Activated T-cell treated with anti-CD3 and anti-CD28 coated beads for 1 hour (primary cell): ENCODE results near the gene TBC1D8.

ENCODE experiments used
- DNase-seq: peaks from one replicate; pipeline ENCODE4 v3.0.0-alpha.2; 2020; ENCODE audit warnings: low read depth

The TBC1D8 gene

GRCh38 chr2:101111917-101112771, 39.0 kb downstream of the TBC1D8 start:
- DNase-seq = no peak

- DNase-seq = no peak
These were observed 39.8 kb downstream of the TBC1D8 start for GRCh38 chr2:101111262-101111838.

- DNase-seq = no peak
These were observed 41.6 kb downstream of the TBC1D8 start for GRCh38 chr2:101109451-101110118.

GRCh38 chr2:101108357-101108756, 42.8 kb downstream of the TBC1D8 start:
- no peak for DNase-seq

GRCh38 chr2:101107241-101107640, 43.9 kb downstream of the TBC1D8 start:
- DNase-seq = no peak

- DNase-seq = no peak
These were observed 44.6 kb downstream of the TBC1D8 start for GRCh38 chr2:101106453-101107181.

- no peak for DNase-seq
These were observed 45.5 kb downstream of the TBC1D8 start for GRCh38 chr2:101105654-101106053.

- DNase-seq = no peak
These were observed 53.5 kb downstream of the TBC1D8 start for GRCh38 chr2:101097638-101098037.

GRCh38 chr2:101096619-101097142, 54.5 kb downstream of the TBC1D8 start:
- no peak for DNase-seq

- no peak for DNase-seq
These were observed 56.8 kb downstream of the TBC1D8 start for GRCh38 chr2:101094351-101094750.

GRCh38 chr2:101089942-101090799, 61.0 kb downstream of the TBC1D8 start:
- DNase-seq = no peak

GRCh38 chr2:101089419-101089818, 61.8 kb downstream of the TBC1D8 start:
- no peak for DNase-seq

GRCh38 chr2:101087638-101088037, 63.5 kb downstream of the TBC1D8 start:
- no peak for DNase-seq

- no peak for DNase-seq
These were observed 67.6 kb downstream of the TBC1D8 start for GRCh38 chr2:101083613-101084012.

- no peak for DNase-seq
These were observed 68.2 kb downstream of the TBC1D8 start for GRCh38 chr2:101082998-101083397.

GRCh38 chr2:101081375-101081907, 69.7 kb downstream of the TBC1D8 start:
- DNase-seq = no peak

- no peak for DNase-seq
These were observed 70.7 kb downstream of the TBC1D8 start for GRCh38 chr2:101080211-101081068.

GRCh38 chr2:101076581-101076980, 74.6 kb downstream of the TBC1D8 start:
- DNase-seq = no peak

GRCh38 chr2:101064868-101065549, 86.2 kb downstream of the TBC1D8 start:
- no peak for DNase-seq
